Astrocyte (in vitro differentiated cells and primary cell): ENCODE results near the gene NFE2L1. TPM values are rescaled to one million over a fixed set of nuclear protein-coding genes. Genes with fewer than 3 reads are reported as not detected.

Experiments used
- DNase-seq: peaks from one replicate; pipeline ENCODE4 v3.0.0-alpha.2; 2010; ENCODE audit warnings: low read depth
- FAIRE-seq: peaks from 2 replicates; lab custom pipeline; 2011; peaks lifted over from hg19 to GRCh38; lab: Jason Lieb, UNC
- H2AFZ ChIP-seq: 2 replicates; pipeline ENCODE4 v1.6.0; 2012; ENCODE audit warnings: low read depth, low read length, inconsistent platforms
- H3K27ac ChIP-seq: 2 replicates; pipeline ENCODE4 v1.5.1; 2011; ENCODE audit warnings: low read depth, low read length, inconsistent platforms
- H3K27me3 ChIP-seq: 2 replicates; pipeline ENCODE4 v1.6.0; 2011; ENCODE audit warnings: low read length, inconsistent platforms; ENCODE audit not compliant: insufficient read depth
- H3K36me3 ChIP-seq: 2 replicates; pipeline ENCODE4 v1.5.1; 2011; ENCODE audit warnings: low read length, inconsistent platforms; ENCODE audit not compliant: insufficient read depth
- H3K4me1 ChIP-seq: 2 replicates; pipeline ENCODE4 v1.5.1; 2011; ENCODE audit warnings: low read length, inconsistent platforms; ENCODE audit not compliant: insufficient read depth
- H3K4me2 ChIP-seq: 2 replicates; pipeline ENCODE4 v1.6.0; 2012; ENCODE audit warnings: low read length, inconsistent platforms
- H3K4me3 ChIP-seq: 2 replicates; pipeline ENCODE4 v1.5.1; 2011; ENCODE audit warnings: low read depth, mild to moderate bottlenecking, low read length, inconsistent platforms; ENCODE audit not compliant: insufficient read depth
- H3K79me2 ChIP-seq: 2 replicates; pipeline ENCODE4 v1.6.0; 2012; ENCODE audit warnings: mild to moderate bottlenecking, low read length, inconsistent platforms; ENCODE audit not compliant: insufficient read depth
- H3K9ac ChIP-seq: 2 replicates; pipeline ENCODE4 v1.6.0; 2012; ENCODE audit warnings: mild to moderate bottlenecking, low read length, inconsistent platforms
- H3K9me3 ChIP-seq: 2 replicates; pipeline ENCODE4 v1.5.1; 2012; ENCODE audit warnings: low read depth, mild to moderate bottlenecking, low read length, inconsistent platforms; ENCODE audit not compliant: insufficient read depth
- H4K20me1 ChIP-seq: 2 replicates; pipeline ENCODE4 v1.6.0; 2012; ENCODE audit warnings: low read length, inconsistent platforms; ENCODE audit not compliant: insufficient read depth
- H3K27ac Mint-ChIP-seq: one replicate; pipeline ENCODE4 v1.8.0; 2021; ENCODE audit warnings: mild to moderate bottlenecking, mixed read lengths; ENCODE audit not compliant: unreplicated experiment
- H3K27me3 Mint-ChIP-seq: one replicate; pipeline ENCODE4 v1.8.0; 2021; ENCODE audit warnings: low read depth, mixed read lengths; ENCODE audit not compliant: unreplicated experiment
- H3K36me3 Mint-ChIP-seq: one replicate; pipeline ENCODE4 v1.8.0; 2021; ENCODE audit warnings: low read depth, mixed read lengths; ENCODE audit not compliant: unreplicated experiment
- H3K4me1 Mint-ChIP-seq: one replicate; pipeline ENCODE4 v1.8.0; 2021; ENCODE audit warnings: low read depth, mixed read lengths; ENCODE audit not compliant: unreplicated experiment
- H3K4me3 Mint-ChIP-seq: one replicate; pipeline ENCODE4 v1.8.0; 2021; ENCODE audit warnings: mild to moderate bottlenecking, moderate library complexity, mixed read lengths; ENCODE audit not compliant: unreplicated experiment
- H3K9me3 Mint-ChIP-seq: one replicate; pipeline ENCODE4 v1.8.0; 2021; ENCODE audit warnings: mild to moderate bottlenecking, mixed read lengths; ENCODE audit not compliant: unreplicated experiment
- EZH2 ChIP-seq: IDR thresholded peaks from 2 replicates; pipeline ENCODE4 v1.6.1; 2012; ENCODE audit warnings: mild to moderate bottlenecking, low read length, inconsistent platforms; ENCODE audit not compliant: insufficient read depth
- microRNA-seq: library from miRNA; unstranded; fragments of <30 nt; microRNA quantifications from one replicate; pipeline ENCODE4 v1.2.0, GENCODE V29; 2020
- total RNA-seq: library from RNA; stranded (reverse); gene quantifications from 2 replicates; pipeline ENCODE4 v1.2.1, GENCODE V29; 2021
- TF ChIP-seq, protein P1 (sequence below): IDR thresholded peaks from 2 replicates; pipeline ENCODE4 v1.5.1; 2011; ENCODE audit warnings: low read depth, mild to moderate bottlenecking, inconsistent platforms, low read length, moderate library complexity; ENCODE audit not compliant: insufficient read depth

Gene NFE2L1
- total RNA-seq, 1 donor from 2014 or later, result 344 TPM

- no peaks in the 10 kb centered on the region for H3K9me3 Mint-ChIP-seq
- TF ChIP-seq, protein P1, sequence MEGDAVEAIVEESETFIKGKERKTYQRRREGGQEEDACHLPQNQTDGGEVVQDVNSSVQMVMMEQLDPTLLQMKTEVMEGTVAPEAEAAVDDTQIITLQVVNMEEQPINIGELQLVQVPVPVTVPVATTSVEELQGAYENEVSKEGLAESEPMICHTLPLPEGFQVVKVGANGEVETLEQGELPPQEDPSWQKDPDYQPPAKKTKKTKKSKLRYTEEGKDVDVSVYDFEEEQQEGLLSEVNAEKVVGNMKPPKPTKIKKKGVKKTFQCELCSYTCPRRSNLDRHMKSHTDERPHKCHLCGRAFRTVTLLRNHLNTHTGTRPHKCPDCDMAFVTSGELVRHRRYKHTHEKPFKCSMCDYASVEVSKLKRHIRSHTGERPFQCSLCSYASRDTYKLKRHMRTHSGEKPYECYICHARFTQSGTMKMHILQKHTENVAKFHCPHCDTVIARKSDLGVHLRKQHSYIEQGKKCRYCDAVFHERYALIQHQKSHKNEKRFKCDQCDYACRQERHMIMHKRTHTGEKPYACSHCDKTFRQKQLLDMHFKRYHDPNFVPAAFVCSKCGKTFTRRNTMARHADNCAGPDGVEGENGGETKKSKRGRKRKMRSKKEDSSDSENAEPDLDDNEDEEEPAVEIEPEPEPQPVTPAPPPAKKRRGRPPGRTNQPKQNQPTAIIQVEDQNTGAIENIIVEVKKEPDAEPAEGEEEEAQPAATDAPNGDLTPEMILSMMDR, result no peak
- no peak for TF ChIP-seq EZH2
- Histone ChIP-seq H2AFZ (no peak overlapping the region), H3K4me1 (peaks cover 8% of the 10 kb centered on the region), H3K79me2 (peaks cover 52% of the 10 kb centered on the region), H3K27ac (no peak overlapping the region), H3K9ac (no peak overlapping the region), H3K9me3 (no peaks in the 10 kb centered on the region), H3K4me3 (no peak overlapping the region), H4K20me1 (peaks cover 33% of the 10 kb centered on the region), H3K4me2 (no peak overlapping the region), H3K36me3 (no peaks in the 10 kb centered on the region), H3K27me3 (no peaks in the 10 kb centered on the region)
- H3K4me3 Mint-ChIP-seq, result no peak overlapping the region
- H3K27ac Mint-ChIP-seq, result peak overlapping the region; percentile 34
- no peaks in the 10 kb centered on the region for H3K27me3 Mint-ChIP-seq
- DNase-seq (no peak), FAIRE-seq (no peak)
- peaks cover 9% of the 10 kb centered on the region for H3K4me1 Mint-ChIP-seq
- peaks cover 5% of the 10 kb centered on the region for H3K36me3 Mint-ChIP-seq
These were observed 62.6 kb downstream of the NFE2L1 start for GRCh38 chr17:48110761-48111160.

Small RNA genes lying within 50 kb of the gene (microRNA-seq; reads per million reads assigned to microRNA genes)
- 457 reads per million, percentile 77 among the genes with 10 or more reads in this experiment for gene MIR152

Other genes starting within 250 kb of the NFE2L1 start
- gene OSBPL7, start 226.6 kb upstream of the NFE2L1 start, total RNA-seq, result 20.7 and 21.4 TPM in 2 replicates
- gene MRPL10, start 216.8 kb upstream of the NFE2L1 start, total RNA-seq, result 29.8 and 33.2 TPM in 2 replicates
- gene LRRC46, start 216.7 kb upstream of the NFE2L1 start, total RNA-seq, result 0.30 and 0.62 TPM in 2 replicates
- gene SCRN2, start 207.1 kb upstream of the NFE2L1 start, total RNA-seq, result 17.5 and 19.4 TPM in 2 replicates
- gene SP6, start 197.2 kb upstream of the NFE2L1 start, total RNA-seq, result 1.3 and 1.6 TPM in 2 replicates
- gene SP2, start 152.1 kb upstream of the NFE2L1 start, total RNA-seq, result 12.1 and 13.0 TPM in 2 replicates
- gene PNPO, start 106.8 kb upstream of the NFE2L1 start, total RNA-seq, result 12.0 and 14.1 TPM in 2 replicates
- not detected in 2 replicates for gene PRR15L, start 90.5 kb upstream of the NFE2L1 start, total RNA-seq
- 59.1 and 62.8 TPM in 2 replicates for gene CDK5RAP3, start 77.2 kb upstream of the NFE2L1 start, total RNA-seq
- 25.1 and 38.3 TPM in 2 replicates for gene COPZ2, start 10.6 kb upstream of the NFE2L1 start, total RNA-seq
- 62.8 and 69.3 TPM in 2 replicates for gene CBX1, start 53.1 kb downstream of the NFE2L1 start, total RNA-seq
- 30.4 and 33.3 TPM in 2 replicates for gene SNX11, start 59.4 kb downstream of the NFE2L1 start, total RNA-seq